ENCODE data around the gene OTUD7B.

DNA sequence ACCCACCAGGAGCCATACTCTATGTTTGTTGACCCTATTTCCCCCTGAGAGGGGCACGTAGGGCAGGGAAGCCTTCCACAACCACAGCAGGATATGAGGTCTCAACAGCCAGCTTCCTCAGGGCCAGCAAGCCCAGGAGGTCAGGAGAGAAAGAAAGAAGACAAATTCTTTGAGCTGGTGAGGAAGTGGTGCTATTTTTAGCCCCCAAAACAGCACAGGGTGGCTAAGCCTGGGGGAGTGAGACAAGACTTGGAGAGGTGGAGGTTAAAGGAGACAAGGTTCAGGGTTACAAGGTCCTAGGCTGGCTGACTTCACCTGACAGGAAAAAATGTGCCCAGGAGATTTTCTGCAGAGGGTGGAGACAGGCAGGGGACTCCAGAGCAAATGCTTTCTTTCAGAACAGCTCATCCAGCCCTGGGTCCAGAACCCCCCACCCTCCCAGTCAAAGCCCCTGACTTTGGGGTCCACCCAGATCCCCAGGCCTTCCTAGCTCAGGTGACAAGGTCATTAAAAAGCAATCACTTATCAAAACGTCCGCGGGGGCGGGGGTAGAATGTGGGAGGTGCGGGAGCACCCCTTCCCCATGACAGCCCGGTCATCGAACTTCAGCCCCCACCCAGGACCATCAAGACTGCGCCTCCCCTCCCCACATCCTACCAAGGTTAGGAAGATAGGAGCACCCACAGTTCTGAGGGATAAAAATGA, 94.2 kb downstream of the OTUD7B start:
- TF ChIP-seq CTCF (IDR thresholded peaks at IDR 0.05) (no peak), POLR2A (IDR thresholded peaks at IDR 0.05) (no peak), POLR2AphosphoS5 (IDR thresholded peaks at IDR 0.05) (no peak)

Data from sigmoid colon (tissue), 4 donors.